Kidney epithelial cell (primary cell): Measurements from ENCODE around the gene CCL27. TPM values are rescaled to one million over a fixed set of nuclear protein-coding genes. Genes with fewer than 3 reads are reported as not detected.

Source experiments
- DNase-seq: peaks from one replicate; pipeline ENCODE4 v3.0.0-alpha.2; 2010; ENCODE audit warnings: low read depth
- H3K27me3 ChIP-seq: 2 replicates; pipeline ENCODE4 v1.6.0; 2011; ENCODE audit warnings: low read length; ENCODE audit not compliant: control insufficient read depth, insufficient read depth
- H3K36me3 ChIP-seq: 2 replicates; pipeline ENCODE4 v1.5.1; 2011; ENCODE audit warnings: low read length; ENCODE audit not compliant: control insufficient read depth, insufficient read depth
- H3K4me3 ChIP-seq: 2 replicates; pipeline ENCODE4 v1.5.1; 2011; ENCODE audit warnings: low read depth, mild to moderate bottlenecking, control low read depth, low read length
- CTCF ChIP-seq: IDR thresholded peaks from 2 replicates; pipeline ENCODE4 v1.5.1; 2011; ENCODE audit warnings: mild to moderate bottlenecking, moderate library complexity, low read length, control low read depth, inconsistent platforms; ENCODE audit not compliant: insufficient read depth, poor library complexity, severe bottlenecking
- total RNA-seq: library from RNA; depleted of rRNA; stranded (reverse); fragments of >200 nt; gene quantifications from 2 replicates; pipeline ENCODE4 v1.2.3, GENCODE V29; 2015

Gene CCL27
- total RNA-seq, 1 donor from 2014 or later: not detected

DNA sequence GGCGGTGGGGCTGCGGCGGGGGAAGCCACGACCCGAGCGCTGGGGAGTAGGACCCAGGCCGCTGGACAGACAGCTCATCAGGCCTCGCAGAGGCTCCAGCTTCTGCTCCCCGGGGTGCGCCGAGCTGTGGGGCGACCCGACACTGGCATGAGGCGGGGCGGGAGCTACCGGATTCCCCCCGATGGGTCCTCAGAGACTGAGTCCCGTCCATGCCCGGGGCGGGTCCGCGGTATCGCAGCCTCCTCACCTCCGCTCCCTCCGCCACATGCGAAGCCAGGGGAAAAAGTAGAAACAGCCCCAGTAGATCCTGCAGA, 2.6 kb upstream of the CCL27 start:
- DNase-seq: no peak

DNA sequence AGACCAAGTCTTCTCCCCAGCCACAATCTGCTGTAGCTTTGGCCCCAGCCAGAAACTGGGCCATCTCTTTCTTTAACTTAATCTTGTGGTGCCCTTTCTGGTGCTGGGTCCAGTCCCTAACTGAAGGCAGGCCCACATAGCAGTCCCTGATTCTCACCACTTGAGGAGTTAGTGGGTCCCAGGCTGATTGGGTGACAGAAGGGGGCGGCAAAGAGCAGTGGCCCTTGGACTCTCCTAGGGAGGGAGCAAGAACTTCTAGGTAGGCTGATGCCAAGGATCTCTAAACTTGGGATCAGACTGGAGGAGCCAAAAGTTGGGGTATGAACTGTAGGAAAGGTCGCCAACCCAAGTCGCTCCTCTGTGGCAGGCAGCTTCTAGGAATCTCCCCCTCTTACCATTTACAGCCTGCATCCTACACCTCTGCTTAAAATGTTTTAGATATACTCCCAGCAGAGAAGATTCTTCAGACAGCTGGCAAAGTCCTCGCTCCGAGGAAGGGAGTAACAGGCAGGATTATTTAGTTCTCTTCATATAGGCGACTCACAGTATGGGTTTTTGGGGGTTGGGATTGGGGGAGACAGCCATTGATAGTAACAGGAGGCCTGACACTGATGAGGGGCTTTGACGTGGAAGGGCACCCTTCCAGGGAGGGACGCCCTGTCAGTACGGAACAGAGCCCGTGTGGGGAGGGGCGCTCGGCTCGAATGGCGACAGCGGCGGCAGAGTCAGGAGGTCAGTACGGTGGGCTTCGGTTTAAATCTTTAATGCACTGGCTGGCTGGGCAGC, 2.0 kb upstream of the CCL27 start:
- peak overlapping the region; percentile 56 for H3K4me3 ChIP-seq
- peak; percentile 98 for TF ChIP-seq CTCF
- no peaks in the 10 kb centered on the region for H3K36me3 ChIP-seq
- no peak for DNase-seq
- no peaks in the 10 kb centered on the region for H3K27me3 ChIP-seq

More for the DNA sequence above, 2.6 kb upstream of the CCL27 start:
- no peak for TF ChIP-seq CTCF
- no peaks in the 10 kb centered on the region for H3K27me3 ChIP-seq
- no peaks in the 10 kb centered on the region for H3K36me3 ChIP-seq
- H3K4me3 ChIP-seq: peak overlapping the region; percentile 56

GRCh38 chr9:34663303-34663605, 797 bp upstream of the CCL27 start:
- Histone ChIP-seq H3K36me3 (no peaks in the 10 kb centered on the region), H3K27me3 (no peaks in the 10 kb centered on the region), H3K4me3 (no peak overlapping the region)
- DNase-seq: no peak
- no peak for TF ChIP-seq CTCF

DNA sequence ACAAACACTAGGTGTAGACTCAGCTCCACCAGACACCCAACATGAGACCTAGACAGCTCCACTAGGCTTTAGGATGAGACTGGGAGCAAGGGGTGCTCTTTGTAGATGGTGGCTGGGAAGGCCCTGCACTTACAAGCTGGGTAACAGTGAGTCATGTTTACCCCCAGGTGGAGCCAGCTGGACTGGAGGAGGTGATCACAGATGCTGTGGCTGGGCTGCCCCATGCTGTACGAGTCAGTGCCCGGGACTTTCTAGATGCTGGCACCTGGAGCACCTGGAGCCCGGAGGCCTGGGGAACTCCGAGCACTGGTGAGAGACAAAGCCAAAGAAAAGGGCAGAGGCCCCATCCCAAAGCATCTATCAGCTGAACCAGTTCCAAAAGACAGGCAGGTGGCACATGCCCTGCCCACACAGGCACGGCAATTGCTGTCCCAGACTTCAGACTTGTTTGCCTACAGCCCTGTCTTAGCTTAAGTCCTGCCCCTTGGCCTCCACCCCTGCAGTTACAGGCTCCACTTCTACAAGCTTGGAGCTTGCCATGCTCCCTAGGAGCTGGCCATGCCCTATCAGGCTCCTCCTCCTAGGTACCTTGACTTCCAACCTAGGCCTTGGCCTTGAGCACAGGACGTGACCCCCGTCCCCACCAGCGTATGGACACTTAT, 2.7 kb downstream of the CCL27 start:
- Histone ChIP-seq H3K36me3 (no peaks in the 10 kb centered on the region), H3K27me3 (no peaks in the 10 kb centered on the region), H3K4me3 (no peak overlapping the region)
- peak; percentile 45 for DNase-seq
- TF ChIP-seq CTCF: no peak

- no peak for DNase-seq
- no peaks in the 10 kb centered on the region for H3K27me3 ChIP-seq
- no peak overlapping the region for H3K4me3 ChIP-seq
- no peak for TF ChIP-seq CTCF
- H3K36me3 ChIP-seq: no peaks in the 10 kb centered on the region
Observed at GRCh38 chr9:34658461-34658860, 4.0 kb downstream of the CCL27 start.

- no peak for TF ChIP-seq CTCF
- DNase-seq: no peak
- H3K4me3 ChIP-seq: no peak overlapping the region
Observed at GRCh38 chr9:34656992-34657391, 5.5 kb downstream of the CCL27 start.

More at GRCh38 chr9:34656992-34657391, 5.5 kb downstream of the CCL27 start:
- no peaks in the 10 kb centered on the region for H3K27me3 ChIP-seq
- no peaks in the 10 kb centered on the region for H3K36me3 ChIP-seq
